GM06990 (cell line): ENCODE data around the gene CDK15.
"Not testable (repeated sequence)": the region's sequence is repeated elsewhere in the genome, so short reads cannot be mapped to it uniquely, and the experiment has no call there.

Experiments used
- DNase-seq: peaks from one replicate; pipeline ENCODE4 v3.0.0-alpha.2; 2011; ENCODE audit not compliant: insufficient read length; ENCODE audit errors: extremely low read depth
- H3K27me3 ChIP-seq: replicated peaks from 2 replicates; pipeline ENCODE4 v1.6.0; 2011; ENCODE audit warnings: low read length; ENCODE audit not compliant: control insufficient read depth, insufficient read depth
- H3K36me3 ChIP-seq: 2 replicates; pipeline ENCODE4 v1.5.1; 2011; ENCODE audit warnings: low read length; ENCODE audit not compliant: control insufficient read depth, insufficient read depth
- H3K4me3 ChIP-seq: replicated peaks from 2 replicates; pipeline ENCODE4 v1.5.1; 2011; ENCODE audit warnings: low read depth, mild to moderate bottlenecking, control low read depth, low read length
- CTCF ChIP-seq: IDR thresholded peaks from 2 replicates; pipeline ENCODE4 v1.5.1; 2011; ENCODE audit warnings: low read length, control low read depth, mild to moderate bottlenecking, inconsistent platforms; ENCODE audit not compliant: insufficient read depth, poor library complexity, severe bottlenecking

CDK15 gene

DNA sequence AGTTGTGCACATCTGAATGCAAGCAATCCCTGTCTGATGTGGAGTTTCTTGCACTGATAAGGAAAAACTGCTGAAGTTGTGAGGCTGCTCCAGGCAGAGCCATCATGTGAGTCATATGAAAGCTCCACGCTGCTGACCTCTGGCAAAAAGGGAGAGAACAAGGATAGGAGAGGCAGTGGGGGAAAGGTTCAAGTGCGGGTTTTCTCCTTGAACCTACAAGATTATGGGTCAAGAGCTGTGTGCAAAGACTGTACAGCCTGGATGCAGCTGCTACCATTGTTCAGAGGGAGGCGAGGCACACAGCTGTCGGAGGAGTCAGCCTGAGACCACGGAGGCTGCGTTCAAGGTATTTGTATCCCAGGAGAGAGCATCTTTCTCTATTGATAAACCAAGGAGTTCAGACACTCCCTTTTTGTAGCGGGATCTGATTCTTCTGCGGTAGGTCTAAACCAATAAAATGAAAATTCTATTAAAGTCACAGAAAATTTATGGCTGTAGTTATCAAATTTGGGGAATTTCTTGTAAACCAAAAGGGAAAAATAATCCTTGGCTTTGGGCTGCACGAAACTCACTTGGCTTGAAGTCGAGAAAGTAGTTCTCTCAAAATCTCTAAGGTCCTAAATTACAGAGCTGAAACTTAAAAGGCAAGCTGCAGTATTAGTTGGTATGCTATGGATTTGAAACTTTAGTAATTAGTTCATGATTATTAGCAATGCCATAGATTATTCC, at the start of gene CDK15:
CDK15 (plus strand) TSS at position 96 of the 729 bp plus-strand sequence; CDS start at position 224, 128 bp downstream.
- no peak for TF ChIP-seq CTCF
- no peak within 1 kb of the TSS for H3K4me3 ChIP-seq
- H3K36me3 ChIP-seq = no peaks in the 10 kb centered on the region
- H3K27me3 ChIP-seq = no peaks in the 10 kb centered on the region; the same call in 1 of the 2 replicates
- no peak for DNase-seq

GRCh38 chr2:201758234-201758633, 48.1 kb upstream of the CDK15 start:
- H3K4me3 ChIP-seq = no peak overlapping the region
- no peak for DNase-seq
- TF ChIP-seq CTCF = no peak
- no peaks in the 10 kb centered on the region for H3K27me3 ChIP-seq
- H3K36me3 ChIP-seq = peaks cover 6% of the 10 kb centered on the region

GRCh38 chr2:201758873-201759272, 47.5 kb upstream of the CDK15 start:
- TF ChIP-seq CTCF = no peak
- Histone ChIP-seq H3K27me3 (no peaks in the 10 kb centered on the region), H3K36me3 (peaks cover 6% of the 10 kb centered on the region), H3K4me3 (no peak overlapping the region)
- no peak for DNase-seq

GRCh38 chr2:201759567-201759966, 46.8 kb upstream of the CDK15 start:
- Histone ChIP-seq H3K4me3 (no peak overlapping the region), H3K27me3 (no peaks in the 10 kb centered on the region), H3K36me3 (peaks cover 6% of the 10 kb centered on the region)
- TF ChIP-seq CTCF = no peak
- peak; percentile 35 for DNase-seq

DNA sequence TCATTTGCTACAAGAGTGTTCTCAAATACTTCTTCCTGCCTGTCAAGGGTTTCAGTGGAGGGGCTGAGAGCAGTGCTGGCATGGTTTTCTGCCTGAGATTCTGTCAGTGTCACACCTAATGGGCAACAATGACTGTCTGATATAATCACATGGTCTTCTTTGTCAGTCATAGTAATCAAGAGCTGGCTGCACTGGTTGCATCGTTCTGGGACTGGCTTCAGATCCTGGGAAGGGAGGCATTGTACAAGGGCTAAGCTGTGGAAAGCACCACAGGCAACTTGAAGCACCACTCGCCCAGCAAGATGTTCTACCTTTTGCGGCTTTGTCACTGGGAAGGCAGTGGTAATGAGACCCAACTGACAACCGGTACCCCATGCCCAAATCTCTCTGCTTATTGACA, 45.2 kb upstream of the CDK15 start:
- Histone ChIP-seq H3K4me3 (no peak overlapping the region), H3K27me3 (no peaks in the 10 kb centered on the region), H3K36me3 (peaks cover 6% of the 10 kb centered on the region)
- no peak for DNase-seq
- TF ChIP-seq CTCF = no peak

DNA sequence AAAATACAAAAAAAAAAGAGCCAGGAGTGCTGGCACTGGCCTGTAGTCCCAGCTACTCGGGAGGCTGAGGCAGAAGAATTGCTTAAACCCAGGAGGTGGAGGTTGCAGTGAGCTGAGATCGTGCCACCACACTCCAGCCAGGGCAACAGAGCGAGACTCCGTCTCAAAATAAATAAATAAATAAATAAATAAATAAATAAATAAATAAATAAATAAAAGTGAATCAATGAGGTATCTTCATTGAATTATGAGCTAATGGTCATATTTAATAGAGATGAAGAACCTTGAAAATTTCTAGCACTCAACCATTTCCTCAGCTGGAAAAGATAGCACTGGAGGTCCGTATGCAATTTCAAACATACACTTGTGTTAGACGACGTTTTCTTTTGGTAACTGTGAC, 41.9 kb upstream of the CDK15 start:
- H3K36me3 ChIP-seq, H3K4me3 ChIP-seq, DNase-seq, H3K27me3 ChIP-seq: not testable (repeated sequence)
